Activated CD4-positive, alpha-beta T cell treated with anti-CD3 and anti-CD28 coated beads, Interleukin-10, Interleukin-2, amounts not matched to agents 100 ng/mL and 50 ng/mL, durations not matched to agents 16 hours and 8 hours (primary cell): Measurements from ENCODE around the gene GLCE.

Experiments used
- DNase-seq: peaks from one replicate; pipeline ENCODE4 v3.0.0-alpha.2; 2020

GLCE gene

GRCh38 chr15:69160141-69160993 lies at the start of gene GLCE:
Gene GLCE (plus strand): TSS chr15:69160635. CDS start chr15:69255807, 95,172 bp downstream.
- DNase-seq: peak; percentile 96

GRCh38 chr15:69114331-69114928 lies 46.0 kb upstream of the GLCE start:
- no peak for DNase-seq

GRCh38 chr15:69115031-69115430 lies 45.4 kb upstream of the GLCE start:
- no peak for DNase-seq

GRCh38 chr15:69116391-69116790 lies 44.0 kb upstream of the GLCE start:
- DNase-seq: no peak

- DNase-seq: no peak
These were observed 43.0 kb upstream of the GLCE start for GRCh38 chr15:69117431-69117871.

GRCh38 chr15:69118089-69118488 lies 42.3 kb upstream of the GLCE start:
- DNase-seq: no peak

- no peak for DNase-seq
These were observed 41.4 kb upstream of the GLCE start for GRCh38 chr15:69119001-69119400.

GRCh38 chr15:69119683-69120395 lies 40.6 kb upstream of the GLCE start:
- no peak for DNase-seq

- no peak for DNase-seq
These were observed 39.7 kb upstream of the GLCE start for GRCh38 chr15:69120732-69121131.

GRCh38 chr15:69121198-69121828 lies 39.1 kb upstream of the GLCE start:
- no peak for DNase-seq

GRCh38 chr15:69125236-69125635 lies 35.2 kb upstream of the GLCE start:
- no peak for DNase-seq

- peak; percentile 28 for DNase-seq
These were observed 34.4 kb upstream of the GLCE start for GRCh38 chr15:69126054-69126469.

GRCh38 chr15:69127306-69127705 lies 33.1 kb upstream of the GLCE start:
- no peak for DNase-seq

GRCh38 chr15:69128667-69129311 lies 31.6 kb upstream of the GLCE start:
- DNase-seq: no peak

GRCh38 chr15:69131362-69132220 lies 28.8 kb upstream of the GLCE start:
- no peak for DNase-seq

- DNase-seq: no peak
These were observed 28.0 kb upstream of the GLCE start for GRCh38 chr15:69132430-69132829.

- no peak for DNase-seq
These were observed 27.2 kb upstream of the GLCE start for GRCh38 chr15:69132977-69133861.

GRCh38 chr15:69133862-69134519 lies 26.4 kb upstream of the GLCE start:
- DNase-seq: no peak

- no peak for DNase-seq
These were observed 25.6 kb upstream of the GLCE start for GRCh38 chr15:69134791-69135190.

GRCh38 chr15:69135499-69135898 lies 24.9 kb upstream of the GLCE start:
- DNase-seq: no peak
